Measurements from ENCODE around the gene MRGPRF. TPM values are rescaled to one million over a fixed set of nuclear protein-coding genes. Genes with fewer than 3 reads are reported as not detected.
A peak's percentile ranks its signal among the peaks of the same experiment; 100 is the strongest.

MRGPRF gene
- polyA plus RNA-seq, 2 of the 4 experiments (the other 2 are of a cell fraction) = 0.04 TPM; not detected in 1

DNA sequence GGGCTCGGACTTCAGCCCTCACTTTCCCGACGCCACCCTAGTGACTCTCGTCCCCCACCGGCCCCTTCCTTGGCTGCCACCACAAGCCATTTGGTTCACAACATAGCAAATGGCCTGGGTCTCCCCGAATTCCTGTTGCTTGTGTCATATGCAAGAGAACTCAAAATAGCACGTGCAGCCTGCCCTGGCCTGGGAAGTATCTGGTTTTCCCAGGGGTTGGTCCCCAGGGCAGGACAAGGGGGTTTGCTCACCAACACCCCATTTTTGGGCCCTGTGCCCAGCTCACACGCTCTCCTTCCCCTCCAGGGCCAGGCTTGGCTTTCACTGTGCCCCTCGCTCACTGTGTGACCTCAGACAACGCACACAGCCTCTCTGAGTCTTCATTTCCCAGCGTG is 22.9 kb upstream of the MRGPRF start (continued):
- TF ChIP-seq KDM1A (IDR thresholded peaks at IDR 0.05; ENCODE audit: low read depth) (no peak), MAZ (IDR thresholded peaks at IDR 0.05; ENCODE audit: borderline replicate concordance, low read depth, low read length) (no peak)

GRCh38 chr11:69035150-69035945 is 22.3 kb upstream of the MRGPRF start:
- CTCF ChIA-PET = interaction anchor here (0.6 to 3.3 kb wide), 3 partner anchors 8 to 66 kb away, joined by 3 to 23 read pairs (median 4); no protein-coding TSS in a partner anchor
- no peak overlapping the region for H3K4me2 ChIP-seq
- no peak overlapping the region for H3K4me3 ChIP-seq
- no peaks in the 10 kb centered on the region for H3K4me1 ChIP-seq
- 89% methylated on average over 14 of the region's 21 CpGs for WGBS (ENCODE audit: missing lambda C conversion rate)
- no peak overlapping the region for H3K27ac ChIP-seq
- DNase-seq (ENCODE audit: low read depth in 1 of 2, low spot score in 1 of 2) = no peak
- no peaks in the 10 kb centered on the region for H3K9me3 ChIP-seq
- no peak for TF ChIP-seq MAZ (IDR thresholded peaks at IDR 0.05; ENCODE audit: borderline replicate concordance, low read depth, low read length)
- no peak for FAIRE-seq
- ATAC-seq = no peak; a peak in 1 of 6 replicates
- POLR2A ChIA-PET = no interaction called here

- POLR2A ChIA-PET = no interaction called here
- WGBS (ENCODE audit: missing lambda C conversion rate) = 84% methylated on average over 22 of the region's 22 CpGs
- ATAC-seq (no peak), DNase-seq (ENCODE audit: low read depth in 1 of 2, low spot score in 1 of 2) (no peak), FAIRE-seq (no peak)
- H3K27ac ChIP-seq = no peak overlapping the region
- H3K4me3 ChIP-seq = no peak overlapping the region
- no peaks in the 10 kb centered on the region for H3K9me3 ChIP-seq
- no peaks in the 10 kb centered on the region for H3K4me1 ChIP-seq
- CTCF ChIA-PET = interaction anchor here (3.3 kb wide), 1 partner anchor 10 kb away, joined by 23 read pairs; no protein-coding TSS in a partner anchor
- H3K4me2 ChIP-seq = no peak overlapping the region
- TF ChIP-seq FOXS1 (CRISPR knock-in tag; IDR thresholded peaks at IDR 0.05) (no peak), POLR2A (IDR thresholded peaks at IDR 0.05; ENCODE audit: low read length) (no peak), SMC3 (IDR thresholded peaks at IDR 0.05) (no peak)
Measured at GRCh38 chr11:69034123-69034867, 21.2 kb upstream of the MRGPRF start.

GRCh38 chr11:69033431-69033830 is 20.4 kb upstream of the MRGPRF start:
- ChIA-PET POLR2A (no interaction called here), CTCF (interaction anchor here (3.3 kb wide), 1 partner anchor 11 kb away, joined by 23 read pairs; no protein-coding TSS in a partner anchor)
- ATAC-seq = no peak
- 62% methylated on average over 5 of the region's 11 CpGs for WGBS (ENCODE audit: missing lambda C conversion rate)
- H3K4me3 ChIP-seq = no peak overlapping the region
- H3K27ac ChIP-seq = no peak overlapping the region
- FAIRE-seq = no peak
- no peak for DNase-seq (ENCODE audit: low read depth in 1 of 2, low spot score in 1 of 2)
- H3K4me2 ChIP-seq = no peak overlapping the region
- no peak for TF ChIP-seq EHMT2 (IDR thresholded peaks at IDR 0.05; ENCODE audit: low read depth)
- TF ChIP-seq MYC (IDR thresholded peaks at IDR 0.05; ENCODE audit: borderline replicate concordance, low read length) = no peak
- no peak for TF ChIP-seq SREBF2 (IDR thresholded peaks at IDR 0.05)
- TF ChIP-seq HEYL (CRISPR knock-in tag; IDR thresholded peaks at IDR 0.05) = no peak
- TF ChIP-seq POLR2A (IDR thresholded peaks at IDR 0.05; ENCODE audit: low read length) = no peak
- TF ChIP-seq MAFK (IDR thresholded peaks at IDR 0.05; ENCODE audit: partially characterized antibody) = no peak
- H3K9me3 ChIP-seq = no peaks in the 10 kb centered on the region
- H3K4me1 ChIP-seq = no peaks in the 10 kb centered on the region

GRCh38 chr11:69032833-69033232 is 19.8 kb upstream of the MRGPRF start:
- TF ChIP-seq ZFP36 (IDR thresholded peaks at IDR 0.05; ENCODE audit: borderline replicate concordance, partially characterized antibody) = peak; percentile 46
- no peak for TF ChIP-seq POLR2AphosphoS2 (conservative IDR thresholded peaks at IDR 0.05; ENCODE audit: low read length)
- no peak for TF ChIP-seq FOXS1 (CRISPR knock-in tag; IDR thresholded peaks at IDR 0.05)
- no peak for TF ChIP-seq CBX8 (IDR thresholded peaks at IDR 0.05)
- no peak for ATAC-seq
- CTCF ChIA-PET = interaction anchor here (1.0 to 3.3 kb wide), 3 partner anchors 11 to 13 kb away, joined by 4 to 23 read pairs (median 4); no protein-coding TSS in a partner anchor
- 82% methylated on average over 7 of the region's 7 CpGs for WGBS (ENCODE audit: missing lambda C conversion rate)
- DNase-seq (ENCODE audit: low read depth in 1 of 2, low spot score in 1 of 2) = no peak
- no peak overlapping the region for H3K4me3 ChIP-seq
- FAIRE-seq = no peak
- no peak overlapping the region for H3K27ac ChIP-seq
- H3K4me2 ChIP-seq = no peak overlapping the region
- POLR2A ChIA-PET = no interaction called here
- no peaks in the 10 kb centered on the region; the same call in 2 of the 3 replicates for H3K4me1 ChIP-seq
- H3K9me3 ChIP-seq = no peaks in the 10 kb centered on the region

GRCh38 chr11:69030301-69030700 is 17.3 kb upstream of the MRGPRF start:
- DNase-seq (ENCODE audit: low read depth in 1 of 2, low spot score in 1 of 2) (no peak), ATAC-seq (no peak), FAIRE-seq (no peak)
- 63% methylated on average over 6 of the region's 6 CpGs for WGBS (ENCODE audit: missing lambda C conversion rate)
- no peak overlapping the region for H3K4me2 ChIP-seq
- no peaks in the 10 kb centered on the region for H3K9me3 ChIP-seq
- H3K27ac ChIP-seq = no peak overlapping the region
- TF ChIP-seq CEBPB (IDR thresholded peaks at IDR 0.05) = no peak
- no peak for TF ChIP-seq RFX5 (IDR thresholded peaks at IDR 0.05)
- TF ChIP-seq HOXA7 (CRISPR knock-in tag; IDR thresholded peaks at IDR 0.05) = no peak
- TF ChIP-seq MAFK (IDR thresholded peaks at IDR 0.05; ENCODE audit: partially characterized antibody) = no peak
- no peak for TF ChIP-seq JUNB (IDR thresholded peaks at IDR 0.05)
- TF ChIP-seq CBX8 (IDR thresholded peaks at IDR 0.05) = no peak
- TF ChIP-seq, protein P1, sequence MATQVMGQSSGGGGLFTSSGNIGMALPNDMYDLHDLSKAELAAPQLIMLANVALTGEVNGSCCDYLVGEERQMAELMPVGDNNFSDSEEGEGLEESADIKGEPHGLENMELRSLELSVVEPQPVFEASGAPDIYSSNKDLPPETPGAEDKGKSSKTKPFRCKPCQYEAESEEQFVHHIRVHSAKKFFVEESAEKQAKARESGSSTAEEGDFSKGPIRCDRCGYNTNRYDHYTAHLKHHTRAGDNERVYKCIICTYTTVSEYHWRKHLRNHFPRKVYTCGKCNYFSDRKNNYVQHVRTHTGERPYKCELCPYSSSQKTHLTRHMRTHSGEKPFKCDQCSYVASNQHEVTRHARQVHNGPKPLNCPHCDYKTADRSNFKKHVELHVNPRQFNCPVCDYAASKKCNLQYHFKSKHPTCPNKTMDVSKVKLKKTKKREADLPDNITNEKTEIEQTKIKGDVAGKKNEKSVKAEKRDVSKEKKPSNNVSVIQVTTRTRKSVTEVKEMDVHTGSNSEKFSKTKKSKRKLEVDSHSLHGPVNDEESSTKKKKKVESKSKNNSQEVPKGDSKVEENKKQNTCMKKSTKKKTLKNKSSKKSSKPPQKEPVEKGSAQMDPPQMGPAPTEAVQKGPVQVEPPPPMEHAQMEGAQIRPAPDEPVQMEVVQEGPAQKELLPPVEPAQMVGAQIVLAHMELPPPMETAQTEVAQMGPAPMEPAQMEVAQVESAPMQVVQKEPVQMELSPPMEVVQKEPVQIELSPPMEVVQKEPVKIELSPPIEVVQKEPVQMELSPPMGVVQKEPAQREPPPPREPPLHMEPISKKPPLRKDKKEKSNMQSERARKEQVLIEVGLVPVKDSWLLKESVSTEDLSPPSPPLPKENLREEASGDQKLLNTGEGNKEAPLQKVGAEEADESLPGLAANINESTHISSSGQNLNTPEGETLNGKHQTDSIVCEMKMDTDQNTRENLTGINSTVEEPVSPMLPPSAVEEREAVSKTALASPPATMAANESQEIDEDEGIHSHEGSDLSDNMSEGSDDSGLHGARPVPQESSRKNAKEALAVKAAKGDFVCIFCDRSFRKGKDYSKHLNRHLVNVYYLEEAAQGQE (IDR thresholded peaks at IDR 0.05) = no peak
- TF ChIP-seq SREBF2 (IDR thresholded peaks at IDR 0.05) = no peak
- ChIA-PET CTCF (no interaction called here), POLR2A (no interaction called here)
- peaks cover 4% of the 10 kb centered on the region; the same call in 1 of the 3 replicates for H3K4me1 ChIP-seq
- no peak overlapping the region for H3K4me3 ChIP-seq
